ENCODE results near the gene UQCRQ.

DNA sequence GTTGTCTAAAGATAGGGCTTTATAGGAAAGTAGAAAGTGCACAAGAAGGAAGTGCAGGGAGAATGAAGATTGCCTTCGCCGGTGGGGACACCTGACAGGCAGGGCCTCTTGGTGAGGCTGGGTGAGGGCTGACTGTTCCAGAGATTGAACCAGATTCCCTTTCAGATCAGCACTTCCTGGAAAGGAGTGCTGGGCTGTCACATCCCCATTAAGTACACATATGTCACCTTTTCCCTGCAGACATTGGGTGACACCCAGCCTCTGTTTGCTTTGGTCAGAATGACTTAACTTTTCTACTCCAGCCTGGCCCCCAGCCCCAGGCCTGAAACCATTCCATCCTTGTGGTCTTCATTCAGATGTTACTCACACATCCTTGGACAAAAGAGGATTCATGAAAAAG is 28.6 kb upstream of the UQCRQ start:
- TF ChIP-seq, protein P1, sequence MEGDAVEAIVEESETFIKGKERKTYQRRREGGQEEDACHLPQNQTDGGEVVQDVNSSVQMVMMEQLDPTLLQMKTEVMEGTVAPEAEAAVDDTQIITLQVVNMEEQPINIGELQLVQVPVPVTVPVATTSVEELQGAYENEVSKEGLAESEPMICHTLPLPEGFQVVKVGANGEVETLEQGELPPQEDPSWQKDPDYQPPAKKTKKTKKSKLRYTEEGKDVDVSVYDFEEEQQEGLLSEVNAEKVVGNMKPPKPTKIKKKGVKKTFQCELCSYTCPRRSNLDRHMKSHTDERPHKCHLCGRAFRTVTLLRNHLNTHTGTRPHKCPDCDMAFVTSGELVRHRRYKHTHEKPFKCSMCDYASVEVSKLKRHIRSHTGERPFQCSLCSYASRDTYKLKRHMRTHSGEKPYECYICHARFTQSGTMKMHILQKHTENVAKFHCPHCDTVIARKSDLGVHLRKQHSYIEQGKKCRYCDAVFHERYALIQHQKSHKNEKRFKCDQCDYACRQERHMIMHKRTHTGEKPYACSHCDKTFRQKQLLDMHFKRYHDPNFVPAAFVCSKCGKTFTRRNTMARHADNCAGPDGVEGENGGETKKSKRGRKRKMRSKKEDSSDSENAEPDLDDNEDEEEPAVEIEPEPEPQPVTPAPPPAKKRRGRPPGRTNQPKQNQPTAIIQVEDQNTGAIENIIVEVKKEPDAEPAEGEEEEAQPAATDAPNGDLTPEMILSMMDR (IDR thresholded peaks at IDR 0.05; ENCODE audit: low read depth, low read length), result no peak
- TF ChIP-seq POLR2A (IDR thresholded peaks at IDR 0.05; ENCODE audit: extremely low read depth, insufficient read length) (no peak), MYC (IDR thresholded peaks at IDR 0.05; ENCODE audit: low read depth, low read length) (no peak)
- TF ChIP-seq, protein P2, sequence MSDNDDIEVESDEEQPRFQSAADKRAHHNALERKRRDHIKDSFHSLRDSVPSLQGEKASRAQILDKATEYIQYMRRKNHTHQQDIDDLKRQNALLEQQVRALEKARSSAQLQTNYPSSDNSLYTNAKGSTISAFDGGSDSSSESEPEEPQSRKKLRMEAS (IDR thresholded peaks at IDR 0.05; ENCODE audit: low read depth, low read length), result no peak
